Choroid plexus epithelial cell (primary cell): ENCODE results near the gene FBXW8.
A peak's percentile ranks its signal among the peaks of the same experiment; 100 is the strongest.

Experiments
- DNase-seq: peaks from one replicate; pipeline ENCODE4 v3.0.0-alpha.2; 2010; ENCODE audit warnings: low read depth
- H3K4me3 ChIP-seq: 2 replicates; pipeline ENCODE4 v1.5.1; 2011; ENCODE audit warnings: low read depth, mild to moderate bottlenecking, control low read depth, low read length, moderate library complexity
- TF ChIP-seq, protein P1 (sequence below): conservative IDR thresholded peaks from 2 replicates; pipeline ENCODE4 v1.5.1; 2011; ENCODE audit warnings: low read depth, mild to moderate bottlenecking, control low read depth, inconsistent platforms, low read length, moderate library complexity

Gene FBXW8

DNA sequence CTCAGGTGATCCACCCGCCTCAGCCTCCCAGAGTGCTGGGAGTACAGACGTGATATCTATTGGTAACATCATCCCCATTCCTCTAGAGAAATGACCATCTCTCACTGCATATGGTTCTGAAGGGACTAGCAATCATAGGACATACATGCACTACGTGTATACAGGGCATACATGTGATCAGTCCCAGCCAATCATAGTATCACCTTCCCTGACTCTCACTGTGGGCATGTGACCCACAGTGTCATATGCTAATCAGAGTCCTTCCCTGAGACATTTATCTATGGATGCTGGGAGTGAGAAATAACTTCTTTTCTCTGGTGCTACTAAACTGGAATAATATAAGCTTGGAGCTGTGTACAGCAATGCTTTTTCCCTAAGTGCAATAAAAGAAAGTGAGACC, 12.1 kb upstream of the FBXW8 start:
- no peak overlapping the region for H3K4me3 ChIP-seq
- TF ChIP-seq, protein P1, sequence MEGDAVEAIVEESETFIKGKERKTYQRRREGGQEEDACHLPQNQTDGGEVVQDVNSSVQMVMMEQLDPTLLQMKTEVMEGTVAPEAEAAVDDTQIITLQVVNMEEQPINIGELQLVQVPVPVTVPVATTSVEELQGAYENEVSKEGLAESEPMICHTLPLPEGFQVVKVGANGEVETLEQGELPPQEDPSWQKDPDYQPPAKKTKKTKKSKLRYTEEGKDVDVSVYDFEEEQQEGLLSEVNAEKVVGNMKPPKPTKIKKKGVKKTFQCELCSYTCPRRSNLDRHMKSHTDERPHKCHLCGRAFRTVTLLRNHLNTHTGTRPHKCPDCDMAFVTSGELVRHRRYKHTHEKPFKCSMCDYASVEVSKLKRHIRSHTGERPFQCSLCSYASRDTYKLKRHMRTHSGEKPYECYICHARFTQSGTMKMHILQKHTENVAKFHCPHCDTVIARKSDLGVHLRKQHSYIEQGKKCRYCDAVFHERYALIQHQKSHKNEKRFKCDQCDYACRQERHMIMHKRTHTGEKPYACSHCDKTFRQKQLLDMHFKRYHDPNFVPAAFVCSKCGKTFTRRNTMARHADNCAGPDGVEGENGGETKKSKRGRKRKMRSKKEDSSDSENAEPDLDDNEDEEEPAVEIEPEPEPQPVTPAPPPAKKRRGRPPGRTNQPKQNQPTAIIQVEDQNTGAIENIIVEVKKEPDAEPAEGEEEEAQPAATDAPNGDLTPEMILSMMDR = no peak
- no peak for DNase-seq

DNA sequence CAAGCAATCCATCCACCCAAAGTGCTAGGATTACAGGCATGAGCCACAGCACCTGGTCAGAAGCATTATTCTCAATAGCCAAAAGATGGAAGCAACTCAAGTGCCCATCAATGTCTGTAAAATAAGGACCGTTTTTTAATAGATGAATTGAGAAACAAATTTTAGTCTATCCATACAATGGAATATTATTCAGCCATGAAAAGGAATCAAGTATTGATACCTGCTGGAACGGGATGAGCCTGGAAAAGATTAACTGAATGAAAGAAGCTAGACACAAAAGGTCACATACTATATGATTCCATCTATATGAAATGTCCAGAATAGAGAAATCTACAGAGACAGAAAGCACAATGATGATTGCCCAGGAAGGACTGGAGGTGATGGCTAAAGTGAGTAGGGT, 9.1 kb upstream of the FBXW8 start:
- TF ChIP-seq, protein P1 = no peak
- no peak for DNase-seq
- H3K4me3 ChIP-seq = no peak overlapping the region

DNA sequence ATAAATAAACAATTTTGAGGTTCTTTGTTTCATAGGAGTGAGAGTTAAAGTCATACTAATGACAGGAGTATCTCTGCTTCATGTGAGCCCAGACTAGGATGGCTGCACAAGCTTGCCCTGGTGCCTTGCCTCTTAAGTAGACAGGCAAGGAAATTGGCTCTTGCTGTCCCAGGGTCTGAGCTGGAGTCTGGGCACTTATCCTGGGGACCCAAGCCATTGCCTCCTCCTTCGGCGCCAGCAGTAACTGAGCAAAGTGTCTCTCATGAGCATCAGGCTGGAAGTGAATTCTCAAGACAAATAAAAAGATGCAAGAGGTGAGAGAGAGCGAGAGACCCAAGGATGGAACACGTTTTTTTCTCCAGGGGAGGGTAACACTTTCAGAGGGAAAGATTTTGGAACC, 6.9 kb upstream of the FBXW8 start:
- no peak for DNase-seq
- no peak overlapping the region for H3K4me3 ChIP-seq
- TF ChIP-seq, protein P1 = no peak

DNA sequence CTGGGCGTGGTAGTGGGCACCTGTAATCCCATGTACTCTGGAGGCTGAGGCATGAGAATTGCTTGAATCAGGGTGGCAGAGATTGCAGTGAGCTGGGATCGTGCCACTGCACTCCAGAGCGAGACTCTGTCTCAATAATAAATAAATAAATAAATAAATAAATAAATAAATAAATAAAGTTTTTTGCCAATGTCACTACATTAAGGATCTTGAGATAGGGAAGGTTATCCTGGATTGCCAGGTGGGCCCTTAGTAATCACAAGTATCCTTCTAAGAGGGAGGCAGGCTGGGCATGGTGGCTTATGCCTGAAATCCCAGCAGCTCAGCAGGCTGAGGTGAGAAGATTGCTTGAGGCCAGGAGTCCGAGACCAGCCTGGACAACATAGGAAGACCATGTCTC, 4.5 kb upstream of the FBXW8 start:
- TF ChIP-seq, protein P1 = no peak
- no peak for DNase-seq
- H3K4me3 ChIP-seq = no peak overlapping the region

DNA sequence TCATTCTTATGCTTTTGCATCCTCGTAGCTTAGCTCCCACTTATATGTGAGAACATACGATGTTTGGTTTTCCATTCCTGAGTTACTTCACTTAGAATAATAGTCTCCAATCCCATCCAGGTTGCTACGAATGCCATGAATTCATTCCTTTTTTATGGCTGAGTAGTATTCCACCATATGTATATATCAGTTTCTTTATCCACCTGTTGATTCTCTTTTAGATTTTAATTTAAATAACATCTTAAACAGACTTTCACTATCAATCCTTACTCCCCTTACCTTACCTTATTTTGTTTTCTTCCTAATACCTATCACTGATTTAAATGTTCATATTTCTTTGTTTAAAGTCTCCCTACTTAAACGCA, 488 bp upstream of the FBXW8 start:
- TF ChIP-seq, protein P1 = no peak
- DNase-seq = no peak

DNA sequence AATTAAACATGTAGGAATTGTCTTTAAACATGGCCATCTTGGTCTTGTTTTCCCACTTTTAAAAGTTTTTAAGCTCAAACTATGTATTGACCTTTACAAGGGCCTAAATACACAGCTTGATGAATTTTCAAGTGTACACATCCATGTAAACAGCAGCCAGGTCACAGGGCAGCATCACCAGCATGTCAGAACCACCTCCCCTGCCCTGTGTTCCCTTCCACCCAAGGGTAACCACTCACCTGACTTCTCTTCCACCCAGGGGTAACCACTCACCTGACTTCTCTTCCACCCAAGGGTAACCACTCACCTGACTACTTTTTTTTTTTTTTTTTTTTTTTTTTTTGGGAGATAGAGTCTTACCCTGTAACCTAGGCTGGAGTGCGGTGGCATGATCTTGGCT, 4.6 kb downstream of the FBXW8 start:
- H3K4me3 ChIP-seq = no peak overlapping the region
- no peak for DNase-seq
- TF ChIP-seq, protein P1 = no peak

More for the DNA sequence above, 488 bp upstream of the FBXW8 start:
- H3K4me3 ChIP-seq = peak overlapping the region; percentile 72

DNA sequence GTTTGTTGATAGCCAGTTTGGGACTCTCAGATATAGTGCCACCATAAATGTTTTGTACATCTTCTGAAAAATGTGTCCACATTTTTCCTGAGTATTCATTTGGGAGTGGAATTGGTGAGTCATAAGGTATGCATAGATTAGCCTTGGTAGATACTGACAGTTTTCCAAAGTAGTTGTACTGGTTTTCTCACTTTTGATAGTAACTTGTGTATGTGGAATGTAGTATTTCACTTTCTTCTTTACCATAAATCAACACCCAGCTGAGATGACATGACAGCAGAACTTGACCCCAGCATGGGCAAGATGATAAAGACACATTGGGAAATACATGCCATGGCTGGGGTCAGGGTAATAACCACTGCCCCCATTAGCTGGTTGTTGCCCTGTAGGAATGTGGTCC, 5.4 kb downstream of the FBXW8 start:
- peak; percentile 50 for DNase-seq
- TF ChIP-seq, protein P1 = no peak
- H3K4me3 ChIP-seq = no peak overlapping the region
